A673 (cell line): ENCODE results near the gene OXTR. TPM values are rescaled to one million over a fixed set of nuclear protein-coding genes. Genes with fewer than 3 reads are reported as not detected.

ENCODE experiments used
- BruUV-seq: library from RNA; stranded (reverse); fragments of 400-500 nt; replicated peaks from 2 replicates; lab custom pipeline; 2021; lab: Mats Ljungman, UMichigan
- CTCF ChIA-PET: fragments of 300-600 bp; sonication (Branson Sonifier 250); formaldehyde crosslinking; loops from one replicate; lab custom pipeline; 2022; ENCODE audit warnings: antibody characterized with exemption; lab: Charles Lee
- POLR2A ChIA-PET: fragments of 300-600 bp; sonication (Branson Sonifier 250); formaldehyde crosslinking; loops from one replicate; lab custom pipeline; 2022; ENCODE audit warnings: antibody characterized with exemption; ENCODE audit not compliant: low non-redundant PET; lab: Charles Lee
- DNase-seq: peaks from one replicate; pipeline ENCODE4 v3.0.0-alpha.2; 2015; ENCODE audit warnings: low spot score
- H3K27ac ChIP-seq: fragments of 200-600 bp; sonication (generic); 2 replicates; pipeline ENCODE4 v1.5.1; 2016; ENCODE audit warnings: mixed run types, low read depth, mild to moderate bottlenecking, mixed read lengths, antibody characterized with exemption, low read length; ENCODE audit not compliant: poor library complexity, severe bottlenecking
- H3K27me3 ChIP-seq: fragments of 200-600 bp; sonication (generic); replicated peaks from 2 replicates; pipeline ENCODE4 v1.6.1; 2017; ENCODE audit warnings: mixed run types, low read depth, mild to moderate bottlenecking, mixed read lengths, antibody characterized with exemption, low read length; ENCODE audit not compliant: insufficient read depth, poor library complexity
- H3K36me3 ChIP-seq: fragments of 200-600 bp; sonication (generic); 2 replicates; pipeline ENCODE4 v1.6.1; 2016; ENCODE audit warnings: mixed run types, mild to moderate bottlenecking, mixed read lengths, antibody characterized with exemption, low read length; ENCODE audit not compliant: insufficient read depth, poor library complexity, severe bottlenecking
- H3K4me1 ChIP-seq: fragments of 200-600 bp; sonication (generic); 2 replicates; pipeline ENCODE4 v1.6.1; 2017; ENCODE audit warnings: mixed run types, mild to moderate bottlenecking, mixed read lengths, antibody characterized with exemption, low read length; ENCODE audit not compliant: insufficient read depth, poor library complexity, severe bottlenecking
- H3K4me3 ChIP-seq: fragments of 200-600 bp; sonication (generic); 2 replicates; pipeline ENCODE4 v1.5.1; 2016; ENCODE audit warnings: low read depth, mixed run types, mild to moderate bottlenecking, mixed read lengths, low read length; ENCODE audit not compliant: poor library complexity, severe bottlenecking
- H3K9me3 ChIP-seq: fragments of 200-600 bp; sonication (generic); 2 replicates; pipeline ENCODE4 v1.6.1; 2016; ENCODE audit warnings: mixed run types, low read depth, mild to moderate bottlenecking, mixed read lengths, antibody characterized with exemption, low read length; ENCODE audit not compliant: poor library complexity, severe bottlenecking
- CTCF ChIP-seq: fragments of 300-800, 200-600 bp; sonication (generic); conservative IDR thresholded peaks from 2 replicates; pipeline ENCODE4 v1.5.1; 2017; ENCODE audit warnings: low read depth, mild to moderate bottlenecking, antibody characterized with exemption, low read length, moderate library complexity, mixed read lengths
- EZH2 ChIP-seq: fragments of 200-600 bp; sonication (generic); IDR thresholded peaks from 2 replicates; pipeline ENCODE4 v1.6.1; 2017; ENCODE audit warnings: borderline replicate concordance, low read depth, mild to moderate bottlenecking, mixed read lengths, antibody characterized with exemption, low read length; ENCODE audit not compliant: poor library complexity, severe bottlenecking
- intact Hi-C: fragments of 100-400 bp; cut with micrococcal nuclease; formaldehyde crosslinking; loops from one replicate; pipeline ENCODE4 v1.10.0; 2022; ENCODE audit not compliant: unreplicated experiment
- total RNA-seq: library from RNA; stranded (reverse); gene quantifications from 2 replicates; pipeline ENCODE4 v1.2.3, GENCODE V29; 2021

Gene OXTR
- total RNA-seq, 1 experiment from 2014 or later = 6.5 TPM

- Histone ChIP-seq H3K27ac (no peak overlapping the region), H3K27me3 (no peaks in the 10 kb centered on the region), H3K4me1 (no peaks in the 10 kb centered on the region), H3K9me3 (no peaks in the 10 kb centered on the region), H3K36me3 (no peaks in the 10 kb centered on the region), H3K4me3 (no peak overlapping the region)
- POLR2A ChIA-PET = no interaction called here
- TF ChIP-seq CTCF (no peak), EZH2 (no peak)
- intact Hi-C loops = no loop called here
- DNase-seq = no peak
- BruUV-seq = no TSS peak
- CTCF ChIA-PET = no interaction called here
Observed at GRCh38 chr3:8749316-8749715, 20.1 kb downstream of the OXTR start.

GRCh38 chr3:8746780-8747345 is 22.6 kb downstream of the OXTR start:
- TF ChIP-seq CTCF = no peak
- ChIA-PET CTCF (no interaction called here), POLR2A (no interaction called here)
- intact Hi-C loops = no loop called here
- Histone ChIP-seq H3K4me3 (no peak overlapping the region), H3K27me3 (no peaks in the 10 kb centered on the region), H3K27ac (no peak overlapping the region), H3K36me3 (no peaks in the 10 kb centered on the region), H3K9me3 (no peaks in the 10 kb centered on the region), H3K4me1 (no peaks in the 10 kb centered on the region)
- DNase-seq = no peak
- BruUV-seq = no TSS peak

GRCh38 chr3:8745619-8746370 is 23.6 kb downstream of the OXTR start:
- no peak for TF ChIP-seq CTCF
- no peak for TF ChIP-seq EZH2
- Histone ChIP-seq H3K4me3 (no peak overlapping the region), H3K9me3 (no peaks in the 10 kb centered on the region), H3K27ac (no peak overlapping the region), H3K36me3 (no peaks in the 10 kb centered on the region), H3K4me1 (no peaks in the 10 kb centered on the region), H3K27me3 (no peaks in the 10 kb centered on the region)
- BruUV-seq = no TSS peak
- intact Hi-C loops = no loop called here
- DNase-seq = no peak
- ChIA-PET POLR2A (no interaction called here), CTCF (no interaction called here)
